Hepatocyte (in vitro differentiated cells): Measurements from ENCODE around the gene OR8B8.

Experiments
- CTCF ChIP-seq: fragments of 200-600 bp; sonication (generic); IDR thresholded peaks from 2 replicates; pipeline ENCODE4 v1.5.1; 2016; ENCODE audit warnings: antibody characterized with exemption, mild to moderate bottlenecking; ENCODE audit not compliant: poor library complexity
- EZH2 ChIP-seq: fragments of 200-600 bp; sonication (generic); IDR thresholded peaks from 2 replicates; pipeline ENCODE4 v1.6.1; 2016; ENCODE audit warnings: antibody characterized with exemption, mild to moderate bottlenecking, borderline replicate concordance

- TF ChIP-seq CTCF (no peak), EZH2 (no peak)
Observed at GRCh38 chr11:124429599-124429998, 15.9 kb downstream of the OR8B8 start.
